ENCODE results near the gene PTDSS2. TPM values are rescaled to one million over a fixed set of nuclear protein-coding genes. Genes with fewer than 3 reads are reported as not detected.

Gene PTDSS2
- total and polyA plus RNA-seq, 2 experiments from 2014 or later, result 22.7 to 145 TPM

- TF ChIP-seq ZNF462 (CRISPR knock-in tag; IDR thresholded peaks at IDR 0.05) (no peak), ZNF114 (CRISPR knock-in tag; IDR thresholded peaks at IDR 0.05) (no peak), EZH2 (IDR thresholded peaks at IDR 0.05; ENCODE audit: low read depth, unreplicated experiment) (no peak), NANOG (IDR thresholded peaks at IDR 0.05; ENCODE audit: borderline replicate concordance) (no peak), REST (IDR thresholded peaks at IDR 0.05; ENCODE audit: unreplicated experiment) (no peak)
Measured at GRCh38 chr11:451738-452137, 1.7 kb downstream of the PTDSS2 start (continued).

- H3F3A ChIP-seq (replicated peaks; ENCODE audit: low read depth), result peaks cover 20% of the 10 kb centered on the region
- peaks cover 22% of the 10 kb centered on the region for H4K20me1 ChIP-seq (replicated peaks; ENCODE audit: insufficient read depth)
- no peaks in the 10 kb centered on the region for H3K27me3 ChIP-seq (ENCODE audit: insufficient read depth)
- Mint-ChIP-seq H3K27ac (no peak overlapping the region), H3K36me3 (ENCODE audit: low read depth) (peaks cover 34% of the 10 kb centered on the region), H3K4me3 (no peak overlapping the region), H3K27me3 (ENCODE audit: insufficient read depth, low read depth, poor library complexity) (peaks cover 14% of the 10 kb centered on the region), H3K4me1 (peaks cover 35% of the 10 kb centered on the region), H3K9me3 (no peaks in the 10 kb centered on the region; the same call in 2 of the 3 replicates)
- ATAC-seq, result no peak
- no peak overlapping the region for H3K27ac ChIP-seq (ENCODE audit: low read depth)
- H3K9me2 ChIP-seq (ENCODE audit: insufficient read depth), result no peaks in the 10 kb centered on the region
- H3K4me1 ChIP-seq (ENCODE audit: insufficient read depth), result peaks cover 35% of the 10 kb centered on the region
- peaks cover 69% of the 10 kb centered on the region for H3K79me2 ChIP-seq (replicated peaks; ENCODE audit: insufficient read depth)
- H3K36me3 ChIP-seq (ENCODE audit: insufficient read depth), result no peaks in the 10 kb centered on the region; the same call in 1 of the 2 replicates
- no peak for TF ChIP-seq ZNF114 (CRISPR knock-in tag; IDR thresholded peaks at IDR 0.05)
- no peak for DNase-seq (ENCODE audit: low spot score)
- no peak overlapping the region for H2AFZ ChIP-seq
- H3K4me3 ChIP-seq, result no peak overlapping the region
- no peak overlapping the region for H3K4me2 ChIP-seq
Measured at GRCh38 chr11:452203-452744, 2.2 kb downstream of the PTDSS2 start.

All from GM23338 (cell line).